Frontal cortex (tissue), 4 donors: ENCODE results near the gene YIPF5. TPM values are rescaled to one million over a fixed set of nuclear protein-coding genes. Genes with fewer than 3 reads are reported as not detected.
A peak's percentile ranks its signal among the peaks of the same experiment; 100 is the strongest.

Experiments used
- DNase-seq, 2 donors: peaks; one replicate each; pipeline ENCODE4 v3.0.0; 2012; ENCODE audit warnings: low spot score in 2 of 2
- FAIRE-seq: peaks from 2 replicates; lab custom pipeline; 2012; peaks lifted over from hg19 to GRCh38; lab: Jason Lieb, UNC
- total RNA-seq: library from RNA; depleted of rRNA; stranded (reverse); fragments of >200 nt; gene quantifications from one replicate; pipeline ENCODE4 v1.2.3, GENCODE V29; 2014
- donor health status: control.
- donor health status: control.
- donor health status: control.

Gene YIPF5
- 78.3 TPM for total RNA-seq

DNA sequence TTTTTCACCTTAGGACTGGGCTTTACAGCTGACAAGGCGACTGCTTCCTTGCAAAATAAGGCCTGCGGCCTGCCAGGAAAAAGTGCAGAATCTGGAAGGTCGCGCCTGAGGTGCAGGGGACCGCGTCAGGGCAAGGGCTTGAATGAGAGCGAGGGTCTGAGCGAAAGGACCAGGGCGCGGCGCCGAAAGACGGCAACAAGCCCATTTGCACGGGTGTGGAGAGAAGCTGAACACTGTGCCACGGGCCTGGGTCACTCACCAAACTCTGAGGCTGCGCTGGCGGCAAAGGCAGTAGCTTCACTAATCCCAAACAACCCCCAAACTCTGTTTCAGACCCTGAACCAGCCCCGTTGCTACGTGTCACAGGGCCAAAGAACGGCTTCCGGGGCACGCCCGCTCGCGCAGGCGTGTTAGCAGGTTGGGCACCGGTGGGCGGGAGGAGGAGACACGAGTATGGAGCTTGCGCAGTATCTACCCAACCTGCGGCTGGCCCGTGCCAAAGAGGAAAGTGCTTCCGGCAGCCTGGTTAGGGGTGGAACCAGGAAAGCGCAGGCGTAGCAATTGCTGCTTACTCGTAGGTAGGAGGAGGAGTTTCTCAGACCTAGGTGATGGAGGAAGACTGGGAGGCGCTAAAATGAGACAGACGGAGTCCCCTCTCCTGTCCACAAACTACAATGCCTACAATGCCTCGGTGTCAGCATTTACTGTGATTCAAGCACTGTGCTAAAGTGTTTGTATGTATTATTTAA lies at the start of gene YIPF5, which contains the start of gene KCTD16:
Gene YIPF5, minus strand, starts transcription at position 384 of the 749 bp plus-strand sequence. CDS start 704 bp downstream, outside the sequence.
Gene KCTD16, plus strand, starts transcription at position 598 of the 749 bp plus-strand sequence.
- DNase-seq (peak; percentile 63 to 80), FAIRE-seq (peak; percentile 31)

- FAIRE-seq (no peak), DNase-seq (no peak)
Measured at GRCh38 chr5:144219869-144220268, 49.4 kb upstream of the YIPF5 start.

DNA sequence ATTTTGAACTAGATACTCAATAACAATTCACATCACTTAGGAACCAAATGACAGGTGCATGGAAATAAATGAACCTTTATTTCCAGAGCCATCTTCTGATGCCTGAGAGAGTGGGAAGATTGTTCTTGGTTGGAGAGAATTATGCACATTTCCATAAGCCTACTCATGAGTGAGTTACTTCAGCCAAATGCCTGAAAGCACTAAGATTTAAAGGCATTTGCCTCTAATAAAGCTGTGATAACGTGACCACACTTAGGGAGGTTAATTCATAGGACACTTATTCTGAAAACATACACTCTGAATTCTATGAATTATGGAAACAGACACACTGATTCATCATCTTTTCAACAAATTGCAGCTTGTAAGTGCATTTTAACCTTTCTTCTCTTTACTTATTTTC lies 40.2 kb upstream of the YIPF5 start:
- FAIRE-seq: no peak
- DNase-seq: no peak

DNA sequence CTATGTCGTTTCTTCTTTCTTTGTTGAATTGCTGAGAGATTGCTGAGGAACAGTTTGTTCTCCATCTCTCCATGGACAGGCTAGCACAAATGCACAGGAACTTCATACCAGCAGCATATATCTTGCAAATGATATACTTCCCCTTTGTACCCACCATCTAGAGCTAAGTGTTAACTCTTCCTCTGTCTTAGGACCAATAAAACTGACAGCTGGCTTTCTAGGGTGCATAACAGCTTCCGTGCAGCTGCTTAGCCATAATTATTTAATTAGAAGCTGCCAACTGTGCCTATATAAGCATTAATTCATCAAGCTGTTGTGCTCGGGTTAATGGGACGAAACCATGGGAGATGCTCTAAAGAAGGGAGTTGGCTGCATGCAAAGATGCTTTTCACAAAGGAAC lies 38.9 kb upstream of the YIPF5 start:
- FAIRE-seq (no peak), DNase-seq (no peak)

- no peak for FAIRE-seq
- no peak for DNase-seq
Measured at GRCh38 chr5:144207875-144208444, 37.5 kb upstream of the YIPF5 start.

DNA sequence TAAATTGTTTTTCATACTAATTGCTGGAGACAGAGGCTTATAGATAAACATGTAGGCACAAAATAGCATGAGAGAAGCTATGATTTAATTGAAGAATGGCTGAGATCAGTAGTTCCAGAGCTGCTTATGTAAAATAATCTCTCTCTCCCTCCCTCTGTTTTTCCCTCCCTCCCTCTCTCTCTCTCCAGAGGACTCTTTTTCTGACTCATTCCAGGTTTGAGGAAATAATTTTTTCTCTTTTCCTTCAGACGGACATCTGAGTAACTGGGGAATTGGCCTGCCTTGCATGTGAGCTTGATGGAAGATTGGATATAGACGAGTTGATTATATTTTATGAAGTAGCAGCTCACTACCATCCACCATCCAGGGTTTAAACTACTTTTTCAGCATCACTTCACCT lies 35.7 kb upstream of the YIPF5 start:
- FAIRE-seq: no peak
- DNase-seq: no peak

- FAIRE-seq (no peak), DNase-seq (peak in 1 of 2 donors; percentile 20)
Measured at GRCh38 chr5:144205141-144205551, 34.7 kb upstream of the YIPF5 start.

DNA sequence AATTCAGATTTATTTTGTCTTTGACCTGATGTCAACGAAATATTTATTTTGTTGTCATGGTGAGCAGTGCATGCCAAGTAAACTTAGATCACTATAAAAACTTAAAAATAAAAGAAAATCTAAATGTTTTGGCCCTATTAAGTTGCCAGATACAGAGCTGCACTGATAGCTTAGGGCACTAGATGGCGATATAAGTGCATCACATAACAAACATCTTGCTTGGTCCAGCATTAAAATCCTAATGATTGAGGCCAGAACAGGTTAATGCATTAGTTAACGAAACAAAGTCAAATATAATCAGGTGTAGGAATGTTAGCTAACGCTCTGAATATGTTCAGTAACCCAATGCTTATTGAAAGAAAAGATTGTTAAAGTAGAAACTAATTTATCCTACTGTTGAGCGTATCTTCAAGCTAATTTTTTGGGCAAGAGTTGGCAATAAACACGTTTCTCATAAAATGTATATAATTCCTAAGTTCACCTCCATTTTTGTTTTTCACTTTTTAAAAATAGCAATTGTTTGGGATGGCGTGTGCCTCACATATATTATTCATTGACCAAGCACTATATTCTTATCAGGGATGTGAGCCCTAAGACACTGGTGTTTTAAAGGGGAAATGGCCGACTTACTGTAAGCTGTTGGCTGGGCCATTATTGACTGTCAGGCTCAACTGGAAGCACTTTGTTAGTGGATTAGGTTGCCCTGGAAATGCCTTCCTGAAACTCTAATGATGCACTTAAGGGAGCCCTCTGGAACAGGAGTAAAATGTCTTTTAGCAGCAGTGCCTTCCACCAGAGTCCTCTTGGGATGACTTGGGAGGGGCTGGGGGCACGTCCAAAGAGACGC lies 33.5 kb upstream of the YIPF5 start:
- FAIRE-seq: peak; percentile 56
- peak; percentile 12 to 23 for DNase-seq

DNA sequence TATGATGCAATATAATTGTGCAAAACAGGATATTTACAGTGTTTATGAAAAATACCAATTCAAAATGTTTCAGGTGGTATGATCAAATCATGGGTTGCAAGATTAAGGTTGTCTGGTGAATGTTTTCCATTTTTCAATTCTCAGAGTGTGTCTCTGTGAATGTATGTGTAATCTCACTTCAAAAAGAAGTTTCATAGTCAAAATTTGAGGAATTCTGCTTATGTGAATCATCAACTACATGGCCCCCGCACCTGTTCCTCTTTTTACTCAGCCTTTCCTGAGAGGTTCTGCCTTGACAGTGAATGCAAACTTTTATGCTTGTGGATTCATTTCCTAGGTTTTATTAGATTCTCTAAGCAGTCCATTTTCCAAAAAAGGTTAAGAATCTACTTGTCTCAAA lies 32.3 kb upstream of the YIPF5 start:
- DNase-seq: no peak
- no peak for FAIRE-seq

DNA sequence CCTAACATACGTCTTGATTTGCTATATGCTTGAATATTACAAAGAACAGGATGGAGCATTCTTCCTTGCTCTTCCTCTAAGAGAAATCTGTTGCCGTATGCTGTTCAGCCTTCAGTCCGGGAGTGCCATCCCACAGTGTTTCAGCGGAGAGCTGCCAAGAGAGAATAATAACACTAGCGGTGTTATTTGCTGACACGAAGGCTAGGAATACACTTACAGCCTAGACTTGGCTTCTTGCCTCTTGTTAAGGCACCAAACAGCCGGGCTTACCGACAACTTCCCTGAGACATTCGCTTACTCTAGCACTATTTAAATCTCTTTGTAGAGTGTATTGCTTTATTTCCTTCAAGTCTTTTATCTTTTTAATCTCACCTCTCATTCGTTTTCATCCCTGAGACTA lies 31.6 kb upstream of the YIPF5 start:
- no peak for DNase-seq

GRCh38 chr5:144201588-144201987 lies 31.1 kb upstream of the YIPF5 start:
- FAIRE-seq: no peak
- no peak for DNase-seq

More for the DNA sequence above, 31.6 kb upstream of the YIPF5 start:
- no peak for FAIRE-seq

- no peak for FAIRE-seq
- DNase-seq: no peak
Measured at GRCh38 chr5:144198386-144198785, 27.9 kb upstream of the YIPF5 start.

GRCh38 chr5:144196612-144197011 lies 26.2 kb upstream of the YIPF5 start:
- FAIRE-seq: no peak
- DNase-seq: no peak

DNA sequence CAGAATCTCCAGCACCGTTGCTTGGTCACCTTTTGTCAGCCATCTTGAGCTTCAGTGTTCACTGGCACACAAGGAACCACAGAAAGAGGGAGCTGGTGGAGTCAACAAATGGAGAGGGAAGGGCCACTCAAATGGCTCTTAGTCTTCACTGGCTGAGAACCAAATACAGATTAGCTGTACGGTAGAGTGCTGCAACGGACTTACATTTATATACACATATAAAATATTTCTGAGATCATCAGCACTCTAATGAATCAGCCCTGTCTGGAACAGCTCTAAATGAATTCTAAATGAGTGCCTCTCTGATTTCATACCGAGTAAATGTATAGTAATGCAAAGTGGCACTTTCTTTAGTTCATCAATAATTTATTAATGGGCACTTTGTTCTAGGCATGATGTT lies 25.0 kb upstream of the YIPF5 start:
- no peak for FAIRE-seq

GRCh38 chr5:144194144-144194543 lies 23.7 kb upstream of the YIPF5 start:
- DNase-seq: no peak
- FAIRE-seq: no peak

More for the DNA sequence above, 25.0 kb upstream of the YIPF5 start:
- DNase-seq: no peak

DNA sequence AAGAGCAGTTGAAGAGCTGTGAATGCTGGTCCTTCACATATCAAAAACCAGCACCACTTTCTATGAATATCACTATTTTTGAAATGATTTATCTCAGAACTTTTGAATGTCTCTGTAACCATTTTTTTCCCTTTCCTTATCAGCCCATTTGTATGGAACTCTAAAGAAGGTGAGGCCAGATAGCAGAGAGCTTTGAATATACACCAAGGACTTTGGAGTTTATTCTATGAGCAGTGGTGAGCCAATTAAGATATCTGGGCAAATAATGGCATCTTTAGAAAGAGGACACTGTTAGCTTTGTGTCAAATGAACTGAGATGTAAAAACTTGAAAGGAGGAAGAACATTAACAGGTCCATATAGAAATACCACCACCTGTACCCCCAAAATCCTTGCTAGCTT lies 22.2 kb upstream of the YIPF5 start:
- DNase-seq (no peak), FAIRE-seq (no peak)

DNA sequence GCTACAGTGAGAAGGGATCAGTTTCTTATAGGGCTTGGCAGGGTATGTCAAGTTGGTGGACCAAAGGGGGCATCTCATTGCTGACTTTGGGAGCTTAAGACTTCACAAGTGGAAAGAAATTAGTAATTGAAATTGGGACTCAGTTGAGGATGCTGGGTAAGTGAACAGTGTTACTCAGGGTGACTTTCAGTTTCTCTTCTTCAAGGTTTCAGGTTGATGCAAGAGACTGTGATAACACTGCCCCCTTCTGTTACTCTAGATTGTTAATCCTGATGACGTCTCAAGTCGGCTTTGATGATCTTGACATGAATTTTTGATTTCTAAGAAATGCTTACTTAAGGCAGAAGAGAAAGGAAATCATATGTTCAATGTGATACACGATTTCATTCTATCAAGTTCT lies 21.5 kb upstream of the YIPF5 start:
- DNase-seq: no peak
- FAIRE-seq: no peak

- no peak for FAIRE-seq
- DNase-seq: no peak
Measured at GRCh38 chr5:144191531-144191930, 21.1 kb upstream of the YIPF5 start.

DNA sequence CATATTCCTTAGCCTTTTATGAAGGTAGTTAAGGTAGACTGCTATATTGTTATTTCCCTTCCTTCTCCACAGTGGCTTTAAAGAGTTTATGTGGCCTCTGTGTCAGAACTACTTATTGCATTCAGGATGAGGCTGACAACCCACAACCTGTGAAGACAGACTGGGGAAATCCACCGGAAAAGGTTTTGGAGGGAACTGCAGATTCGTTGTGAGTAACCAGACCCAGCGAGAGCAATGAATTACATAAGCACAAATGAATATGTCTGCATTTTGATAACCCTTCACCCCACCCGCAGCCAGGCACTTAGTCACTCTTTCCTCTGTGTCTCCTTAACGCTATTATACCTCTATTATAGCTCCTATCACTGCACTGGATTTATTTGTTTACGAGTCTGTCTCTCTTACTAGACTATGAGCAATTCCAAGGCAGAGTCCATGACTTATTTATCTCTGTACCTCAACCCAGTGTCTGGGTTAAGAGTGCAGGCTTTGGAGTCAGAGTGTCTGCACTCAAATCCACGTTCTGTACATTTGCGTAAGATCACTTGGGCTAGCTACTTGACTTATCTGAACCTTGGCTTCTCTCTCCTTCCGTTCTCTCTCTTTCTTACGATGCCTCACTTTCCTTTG lies 19.5 kb upstream of the YIPF5 start:
- FAIRE-seq: no peak
- no peak for DNase-seq

GRCh38 chr5:144187699-144188294 lies 17.3 kb upstream of the YIPF5 start:
- FAIRE-seq (no peak), DNase-seq (no peak)
